CD8-positive, alpha-beta memory T cell (primary cell): ENCODE results near the gene ATAD2B. TPM values are rescaled to one million over a fixed set of nuclear protein-coding genes. Genes with fewer than 3 reads are reported as not detected.

Experiments
- CTCF ChIA-PET: fragments of 350-600 bp; sonication (Branson Sonifier 250); formaldehyde crosslinking; loops from one replicate; lab custom pipeline; 2021; ENCODE audit warnings: antibody characterized with exemption; lab: Charles Lee
- POLR2A ChIA-PET: fragments of 350-600 bp; sonication (Branson Sonifier 250); formaldehyde crosslinking; loops from one replicate; lab custom pipeline; 2021; ENCODE audit warnings: antibody characterized with exemption; lab: Charles Lee
- DNase-seq, 5 donors: peaks; one replicate each; pipeline versions ENCODE4 v3.0.0 to v3.0.0-alpha.2; 2020 to 2022; ENCODE audit warnings: mixed read lengths in 1 of 5
- H3K27ac ChIP-seq: one replicate; pipeline ENCODE4 v1.7.0; 2013; ENCODE audit warnings: low read depth, mild to moderate bottlenecking, low read length, moderate library complexity
- H3K27me3 ChIP-seq: 2 replicates; pipeline ENCODE4 v1.7.0; 2013; ENCODE audit warnings: low read length, mild to moderate bottlenecking; ENCODE audit not compliant: insufficient read depth, poor library complexity, severe bottlenecking
- H3K36me3 ChIP-seq: 2 replicates; pipeline ENCODE4 v1.7.0; 2013; ENCODE audit warnings: mild to moderate bottlenecking, low read length, moderate library complexity; ENCODE audit not compliant: insufficient read depth
- H3K4me1 ChIP-seq: 2 replicates; pipeline ENCODE4 v1.7.0; 2013; ENCODE audit warnings: mild to moderate bottlenecking, low read length, moderate library complexity; ENCODE audit not compliant: insufficient read depth
- H3K4me3 ChIP-seq: 2 replicates; pipeline ENCODE4 v1.7.0; 2013; ENCODE audit warnings: mild to moderate bottlenecking, low read length
- H3K9me3 ChIP-seq: 2 replicates; pipeline ENCODE4 v1.7.0; 2013; ENCODE audit warnings: mild to moderate bottlenecking, low read length
- H3K27ac Mint-ChIP-seq, 8 donors: one replicate each; pipeline ENCODE4 v1.8.0; 2020 to 2021; ENCODE audit warnings: mixed read lengths in 8 of 8, mild to moderate bottlenecking in 6 of 8, inconsistent platforms in 3 of 8, moderate library complexity in 3 of 8
- H3K27me3 Mint-ChIP-seq, 2 donors: one replicate each; pipeline ENCODE4 v1.8.0; 2020 to 2021; ENCODE audit warnings: mixed read lengths in 2 of 2, mild to moderate bottlenecking in 1 of 2, moderate library complexity in 1 of 2
- H3K36me3 Mint-ChIP-seq, 3 donors: one replicate each; pipeline ENCODE4 v1.8.0; 2020 to 2021; ENCODE audit warnings: mixed read lengths in 3 of 3, inconsistent platforms in 1 of 3, mild to moderate bottlenecking in 1 of 3
- H3K4me1 Mint-ChIP-seq, 3 donors: one replicate each; pipeline ENCODE4 v1.8.0; 2020 to 2021; ENCODE audit warnings: mixed read lengths in 3 of 3, inconsistent platforms in 1 of 3, mild to moderate bottlenecking in 1 of 3
- H3K4me3 Mint-ChIP-seq, 7 donors: one replicate each; pipeline ENCODE4 v1.8.0; 2020 to 2021; ENCODE audit warnings: mixed read lengths in 7 of 7, mild to moderate bottlenecking in 6 of 7, moderate library complexity in 4 of 7, inconsistent platforms in 2 of 7
- H3K9me3 Mint-ChIP-seq, 5 donors: one replicate each; pipeline ENCODE4 v1.8.0; 2020 to 2022; ENCODE audit warnings: mixed read lengths in 5 of 5, mild to moderate bottlenecking in 3 of 5, moderate library complexity in 2 of 5, inconsistent platforms in 1 of 5
- polyA plus RNA-seq: library from polyadenylated mRNA; unstranded; fragments of 300-500 nt; fragmentation: Illumina TruSeq; gene quantifications from one replicate; pipeline ENCODE4 v1.2.3, GENCODE V29; 2021
- total RNA-seq, 2 experiments: library from RNA; stranded (reverse); gene quantifications; one replicate each; pipeline ENCODE4 v1.2.3, GENCODE V29; 2021

ATAD2B gene
- total and polyA plus RNA-seq, 3 experiments from 2014 or later = 10.4 to 16.8 (median 15.4) TPM

GRCh38 chr2:23904692-23905091 lies 22.2 kb downstream of the ATAD2B start:
- Mint-ChIP-seq H3K4me3 (no peak overlapping the region), H3K27me3 (no peaks in the 10 kb centered on the region), H3K9me3 (no peaks in the 10 kb centered on the region), H3K36me3 (peaks cover 2 to 6% (median 4%) of the 10 kb centered on the region in 3 donors), H3K4me1 (peaks cover 37 to 60% (median 47%) of the 10 kb centered on the region in 3 donors), H3K27ac (no peak overlapping the region)
- H3K4me1 ChIP-seq = peaks cover 19% of the 10 kb centered on the region
- H3K27me3 ChIP-seq = no peaks in the 10 kb centered on the region
- no peaks in the 10 kb centered on the region for H3K9me3 ChIP-seq
- no peak overlapping the region for H3K27ac ChIP-seq
- ChIA-PET POLR2A (interaction anchor here (1.0 kb wide), 1 partner anchor 22 kb away, joined by 3 read pairs; the partner anchor contains the start of gene ATAD2B), CTCF (interaction anchor here (2.1 kb wide), 1 partner anchor 22 kb away, joined by 7 read pairs; the partner anchor contains the start of gene ATAD2B)
- no peaks in the 10 kb centered on the region for H3K36me3 ChIP-seq
- DNase-seq = no peak
- no peak overlapping the region for H3K4me3 ChIP-seq

- DNase-seq = no peak
- H3K27me3 Mint-ChIP-seq = no peaks in the 10 kb centered on the region
- peak overlapping the region in 1 of 8 donors; percentile 64 for H3K27ac Mint-ChIP-seq
- POLR2A ChIA-PET = interaction anchor here (1.0 kb wide), 1 partner anchor 23 kb away, joined by 3 read pairs; the partner anchor contains the start of gene ATAD2B
- H3K4me1 ChIP-seq = peaks cover 19% of the 10 kb centered on the region
- H3K4me3 Mint-ChIP-seq = no peak overlapping the region
- H3K27me3 ChIP-seq = no peaks in the 10 kb centered on the region
- H3K36me3 Mint-ChIP-seq = peaks cover 0 to 2% (median 2%) of the 10 kb centered on the region in 3 donors
- no peak overlapping the region for H3K27ac ChIP-seq
- no peaks in the 10 kb centered on the region for H3K9me3 Mint-ChIP-seq
- H3K4me1 Mint-ChIP-seq = peaks cover 35 to 58% (median 43%) of the 10 kb centered on the region in 3 donors
- CTCF ChIA-PET = interaction anchor here (2.1 kb wide), 1 partner anchor 23 kb away, joined by 7 read pairs; the partner anchor contains the start of gene ATAD2B
- no peaks in the 10 kb centered on the region for H3K9me3 ChIP-seq
- H3K4me3 ChIP-seq = no peak overlapping the region
- no peaks in the 10 kb centered on the region for H3K36me3 ChIP-seq
These were observed 22.7 kb downstream of the ATAD2B start for GRCh38 chr2:23904215-23904614.

- ChIA-PET POLR2A (no interaction called here), CTCF (no interaction called here)
- no peaks in the 10 kb centered on the region for H3K27me3 Mint-ChIP-seq
- H3K4me1 Mint-ChIP-seq = peaks cover 37 to 65% (median 43%) of the 10 kb centered on the region in 3 donors
- no peak for DNase-seq
- H3K36me3 ChIP-seq = no peaks in the 10 kb centered on the region
- no peaks in the 10 kb centered on the region for H3K9me3 ChIP-seq
- H3K4me3 Mint-ChIP-seq = no peak overlapping the region
- H3K27me3 ChIP-seq = no peaks in the 10 kb centered on the region
- peaks cover 19% of the 10 kb centered on the region for H3K4me1 ChIP-seq
- no peak overlapping the region for H3K27ac ChIP-seq
- no peaks in the 10 kb centered on the region for H3K9me3 Mint-ChIP-seq
- no peak overlapping the region for H3K27ac Mint-ChIP-seq
- peaks cover 0 to 2% (median 0%) of the 10 kb centered on the region in 3 donors for H3K36me3 Mint-ChIP-seq
- H3K4me3 ChIP-seq = no peak overlapping the region
These were observed 23.9 kb downstream of the ATAD2B start for GRCh38 chr2:23903034-23903433.

- ChIA-PET CTCF (no interaction called here), POLR2A (no interaction called here)
- no peak overlapping the region for H3K27ac ChIP-seq
- H3K9me3 Mint-ChIP-seq = no peaks in the 10 kb centered on the region
- DNase-seq = no peak
- no peaks in the 10 kb centered on the region for H3K27me3 Mint-ChIP-seq
- peaks cover 19% of the 10 kb centered on the region for H3K4me1 ChIP-seq
- no peak overlapping the region for H3K27ac Mint-ChIP-seq
- no peaks in the 10 kb centered on the region for H3K36me3 ChIP-seq
- no peaks in the 10 kb centered on the region for H3K9me3 ChIP-seq
- no peak overlapping the region for H3K4me3 Mint-ChIP-seq
- no peaks in the 10 kb centered on the region for H3K27me3 ChIP-seq
- H3K36me3 Mint-ChIP-seq = peaks cover 0 to 4% (median 0%) of the 10 kb centered on the region in 3 donors
- H3K4me1 Mint-ChIP-seq = peaks cover 41 to 72% (median 49%) of the 10 kb centered on the region in 3 donors
- H3K4me3 ChIP-seq = no peak overlapping the region
These were observed 24.7 kb downstream of the ATAD2B start for GRCh38 chr2:23901966-23902846.

- Mint-ChIP-seq H3K4me1 (peaks cover 44 to 70% (median 54%) of the 10 kb centered on the region in 3 donors), H3K27me3 (no peaks in the 10 kb centered on the region), H3K4me3 (no peak overlapping the region), H3K27ac (peak overlapping the region in 2 of 8 donors; percentile 29 to 35), H3K9me3 (no peaks in the 10 kb centered on the region), H3K36me3 (peaks cover 0 to 4% (median 3%) of the 10 kb centered on the region in 3 donors)
- no peak for DNase-seq
- Histone ChIP-seq H3K9me3 (no peaks in the 10 kb centered on the region), H3K4me3 (no peak overlapping the region), H3K27ac (no peak overlapping the region), H3K4me1 (peaks cover 19% of the 10 kb centered on the region), H3K36me3 (no peaks in the 10 kb centered on the region), H3K27me3 (no peaks in the 10 kb centered on the region)
- ChIA-PET CTCF (interaction anchor here (0.8 to 0.9 kb wide), 2 partner anchors 21 to 24 kb away, joined by 3 read pairs; no protein-coding TSS in a partner anchor), POLR2A (no interaction called here)
These were observed 26.2 kb downstream of the ATAD2B start for GRCh38 chr2:23900541-23901322.

GRCh38 chr2:23900133-23900532 lies 26.8 kb downstream of the ATAD2B start:
- DNase-seq = no peak
- ChIA-PET CTCF (interaction anchor here (0.9 kb wide), 1 partner anchor 21 kb away, joined by 3 read pairs; no protein-coding TSS in a partner anchor), POLR2A (interaction anchor here (0.6 kb wide), 1 partner anchor 24 kb away, joined by 3 read pairs; no protein-coding TSS in a partner anchor)
- Histone ChIP-seq H3K27me3 (no peaks in the 10 kb centered on the region), H3K4me1 (peaks cover 13% of the 10 kb centered on the region), H3K27ac (no peak overlapping the region), H3K9me3 (no peaks in the 10 kb centered on the region), H3K36me3 (no peaks in the 10 kb centered on the region), H3K4me3 (no peak overlapping the region)
- H3K27me3 Mint-ChIP-seq = no peaks in the 10 kb centered on the region
- no peak overlapping the region for H3K4me3 Mint-ChIP-seq
- peak overlapping the region in 1 of 8 donors; percentile 29 for H3K27ac Mint-ChIP-seq
- H3K9me3 Mint-ChIP-seq = no peaks in the 10 kb centered on the region
- peaks cover 0 to 4% (median 3%) of the 10 kb centered on the region in 3 donors for H3K36me3 Mint-ChIP-seq
- H3K4me1 Mint-ChIP-seq = peaks cover 41 to 64% (median 48%) of the 10 kb centered on the region in 3 donors

GRCh38 chr2:23871206-23871605 lies 55.7 kb downstream of the ATAD2B start:
- Mint-ChIP-seq H3K4me3 (no peak overlapping the region), H3K27me3 (peaks cover 0 to 1% of the 10 kb centered on the region in 2 donors), H3K36me3 (peaks cover 5 to 72% (median 23%) of the 10 kb centered on the region in 3 donors), H3K4me1 (peaks cover 0 to 7% (median 4%) of the 10 kb centered on the region in 3 donors), H3K27ac (peak overlapping the region in 2 of 8 donors; percentile 72 to 85), H3K9me3 (no peaks in the 10 kb centered on the region)
- Histone ChIP-seq H3K27me3 (no peaks in the 10 kb centered on the region), H3K36me3 (peaks cover 14% of the 10 kb centered on the region), H3K27ac (no peak overlapping the region), H3K4me3 (no peak overlapping the region), H3K9me3 (no peaks in the 10 kb centered on the region), H3K4me1 (no peaks in the 10 kb centered on the region)
- ChIA-PET POLR2A (no interaction called here), CTCF (interaction anchor here (1.5 kb wide), 1 partner anchor 53 kb away, joined by 3 read pairs; no protein-coding TSS in a partner anchor)
- DNase-seq = no peak
